ENCODE measurements around the gene LRRC56. TPM values are rescaled to one million over a fixed set of nuclear protein-coding genes. Genes with fewer than 3 reads are reported as not detected.
A peak's percentile ranks its signal among the peaks of the same experiment; 100 is the strongest.

Gene LRRC56
- total and polyA plus RNA-seq, 11 donors, result 0.07 to 0.35 (median 0.20) TPM; not detected in 2

DNA sequence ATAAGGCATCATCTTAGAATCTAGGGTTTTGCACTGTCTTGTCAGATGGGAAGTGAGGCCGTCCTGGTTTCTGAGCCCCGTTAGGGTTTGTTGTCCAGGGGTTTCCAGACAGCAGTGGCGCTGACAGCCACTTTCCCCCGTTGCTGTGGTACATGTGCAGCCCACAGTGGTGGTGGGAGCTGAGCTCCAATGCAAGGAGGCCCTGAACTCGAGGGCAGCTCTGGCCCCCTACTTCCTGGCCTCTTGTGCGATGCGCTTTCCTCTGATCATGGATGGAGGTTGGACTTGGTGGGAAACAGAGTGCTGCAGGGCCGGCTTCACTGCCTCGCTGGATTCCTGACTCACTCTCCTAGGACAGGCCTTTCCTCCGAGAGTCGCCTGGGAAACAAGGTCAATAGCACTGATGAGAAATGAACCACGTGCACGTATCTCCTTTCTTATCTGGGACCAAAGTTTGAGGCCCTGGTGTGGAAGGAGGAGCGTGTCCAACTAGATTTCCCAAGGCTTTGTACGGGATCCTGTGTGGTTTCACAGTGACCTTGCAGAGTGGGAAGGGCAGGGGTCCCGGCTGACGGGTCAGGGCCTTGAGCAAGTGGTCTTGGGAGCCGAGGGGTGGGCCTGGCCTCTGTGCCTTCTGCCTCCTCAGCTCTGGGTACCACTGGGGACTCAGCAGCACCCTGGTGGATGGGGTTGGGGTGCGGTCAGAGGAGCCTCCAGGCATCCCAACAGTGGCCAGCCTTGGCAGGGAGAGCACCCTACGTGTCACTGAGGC is 42.7 kb downstream of the LRRC56 start:
- ATAC-seq, result no peak
- Histone ChIP-seq H3K36me3 (peaks cover 0 to 36% (median 32%) of the 10 kb centered on the region in 9 donors), H3K9me3 (no peaks in the 10 kb centered on the region), H3K27ac (peak overlapping the region in 3 of 12 donors; percentile 0 to 35 (median 8)), H3K4me3 (no peak overlapping the region), H3K4me1 (peaks cover 18 to 58% (median 42%) of the 10 kb centered on the region in 12 donors), H3K27me3 (no peaks in the 10 kb centered on the region)
- 51 to 63% (median 61%) methylated on average over 17 to 20 of the region's 20 CpGs for WGBS, 4 donors
- DNase-seq, result peak in 1 of 5 donors; percentile 51
- no peak for TF ChIP-seq POLR2A (IDR thresholded peaks at IDR 0.05)
- intact Hi-C loops (cut with DNase I), result loop anchor here in 2 of 10 donors (5.0 kb wide), 2 partner anchors 32 to 37 kb away; partner anchors contain the start of gene IRF7 (in 1 of the 2)

DNA sequence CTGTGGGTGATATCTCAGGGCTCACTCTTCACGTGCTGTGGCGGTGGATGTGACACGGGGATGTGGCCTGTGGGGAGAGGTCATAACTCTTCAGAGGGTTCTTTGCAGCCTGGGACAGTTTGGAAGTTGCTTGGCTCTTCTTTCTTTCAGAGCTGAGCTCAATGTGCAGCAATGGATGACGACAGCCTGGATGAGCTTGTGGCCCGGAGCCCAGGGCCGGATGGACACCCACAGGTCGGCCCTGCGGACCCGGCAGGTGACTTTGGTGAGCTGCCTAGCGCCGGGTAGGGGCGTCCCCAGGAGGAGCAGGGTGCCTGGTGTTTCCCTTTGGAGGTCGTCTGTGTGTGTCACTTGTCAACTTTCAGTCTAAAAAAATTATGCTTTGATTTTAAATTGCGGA is 44.0 kb downstream of the LRRC56 start:
- Histone ChIP-seq H3K4me1 (peaks cover 17 to 52% (median 38%) of the 10 kb centered on the region in 12 donors), H3K9me3 (no peaks in the 10 kb centered on the region)
- ATAC-seq, result peak in 1 of 4 donors; percentile 34

DNA sequence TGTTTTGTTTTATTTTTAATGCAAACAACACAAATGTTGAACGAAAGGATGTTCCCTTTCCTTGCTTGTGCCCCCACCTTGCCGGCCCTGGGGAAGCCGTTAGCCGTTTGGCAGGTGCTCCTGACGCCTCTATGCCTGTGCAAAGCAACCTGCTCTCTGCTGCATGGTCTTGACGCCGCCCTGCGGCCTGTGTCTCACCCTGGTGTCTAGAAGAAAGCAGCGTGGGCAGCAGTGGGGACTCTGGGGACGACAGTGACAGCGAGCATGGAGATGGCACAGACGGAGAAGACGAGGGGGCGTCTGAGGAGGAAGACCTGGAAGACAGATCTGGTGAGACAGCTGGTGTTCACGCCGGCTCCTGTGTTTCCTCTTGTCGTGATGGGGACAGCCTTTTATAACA is 44.4 kb downstream of the LRRC56 start:
- TF ChIP-seq, protein P1, sequence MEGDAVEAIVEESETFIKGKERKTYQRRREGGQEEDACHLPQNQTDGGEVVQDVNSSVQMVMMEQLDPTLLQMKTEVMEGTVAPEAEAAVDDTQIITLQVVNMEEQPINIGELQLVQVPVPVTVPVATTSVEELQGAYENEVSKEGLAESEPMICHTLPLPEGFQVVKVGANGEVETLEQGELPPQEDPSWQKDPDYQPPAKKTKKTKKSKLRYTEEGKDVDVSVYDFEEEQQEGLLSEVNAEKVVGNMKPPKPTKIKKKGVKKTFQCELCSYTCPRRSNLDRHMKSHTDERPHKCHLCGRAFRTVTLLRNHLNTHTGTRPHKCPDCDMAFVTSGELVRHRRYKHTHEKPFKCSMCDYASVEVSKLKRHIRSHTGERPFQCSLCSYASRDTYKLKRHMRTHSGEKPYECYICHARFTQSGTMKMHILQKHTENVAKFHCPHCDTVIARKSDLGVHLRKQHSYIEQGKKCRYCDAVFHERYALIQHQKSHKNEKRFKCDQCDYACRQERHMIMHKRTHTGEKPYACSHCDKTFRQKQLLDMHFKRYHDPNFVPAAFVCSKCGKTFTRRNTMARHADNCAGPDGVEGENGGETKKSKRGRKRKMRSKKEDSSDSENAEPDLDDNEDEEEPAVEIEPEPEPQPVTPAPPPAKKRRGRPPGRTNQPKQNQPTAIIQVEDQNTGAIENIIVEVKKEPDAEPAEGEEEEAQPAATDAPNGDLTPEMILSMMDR (IDR thresholded peaks at IDR 0.05), result no peak
- no peak for TF ChIP-seq POLR2A (IDR thresholded peaks at IDR 0.05)
- Histone ChIP-seq H3K4me3 (no peak overlapping the region), H3K27ac (peak overlapping the region in 1 of 12 donors; percentile 35), H3K4me1 (peaks cover 17 to 52% (median 38%) of the 10 kb centered on the region in 12 donors), H3K9me3 (no peaks in the 10 kb centered on the region), H3K36me3 (peaks cover 0 to 47% (median 42%) of the 10 kb centered on the region in 9 donors), H3K27me3 (no peaks in the 10 kb centered on the region)
- no peak for ATAC-seq
- WGBS, 4 donors, result 73 to 76% (median 76%) methylated on average over 17 of the region's 17 CpGs
- peak in 1 of 5 donors; percentile 51 for DNase-seq
- intact Hi-C loops (cut with DNase I), result no loop called here

More for the DNA sequence above, 44.0 kb downstream of the LRRC56 start:
- DNase-seq, result no peak
- TF ChIP-seq, protein P1 (IDR thresholded peaks at IDR 0.05), result no peak
- no peak for TF ChIP-seq POLR2A (IDR thresholded peaks at IDR 0.05)
- H3K27me3 ChIP-seq, result no peaks in the 10 kb centered on the region
- intact Hi-C loops (cut with DNase I), result no loop called here
- peak overlapping the region in 1 of 12 donors; percentile 35 for H3K27ac ChIP-seq
- WGBS, 4 donors, result 51 to 65% (median 60%) methylated on average over 14 of the region's 14 CpGs
- H3K4me3 ChIP-seq, result no peak overlapping the region
- H3K36me3 ChIP-seq, result peaks cover 0 to 43% (median 40%) of the 10 kb centered on the region in 9 donors

DNA sequence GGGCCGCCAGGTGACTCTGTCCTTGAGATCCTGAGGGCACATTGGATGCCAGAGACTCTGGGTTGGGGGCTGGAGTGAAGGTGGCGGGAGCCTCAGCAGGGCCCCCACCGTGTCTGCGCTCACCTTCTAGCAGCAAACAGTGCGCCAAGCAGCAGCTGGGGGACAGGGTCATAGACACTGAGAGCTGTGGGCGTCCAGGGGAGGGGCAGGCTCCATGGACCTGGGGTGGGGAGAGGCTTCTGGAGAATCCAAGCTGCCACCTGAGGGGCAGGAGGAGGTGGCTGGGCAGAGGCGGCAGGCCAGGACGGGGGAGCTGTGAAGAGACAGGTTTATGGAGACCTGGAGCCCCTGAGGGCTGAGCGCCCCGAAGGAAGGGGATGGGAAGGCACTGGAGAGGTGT is 47.0 kb downstream of the LRRC56 start:
- Histone ChIP-seq H3K4me3 (no peak overlapping the region), H3K27ac (no peak overlapping the region), H3K27me3 (no peaks in the 10 kb centered on the region), H3K9me3 (no peaks in the 10 kb centered on the region), H3K4me1 (peaks cover 6 to 30% (median 19%) of the 10 kb centered on the region in 12 donors), H3K36me3 (peaks cover 0 to 72% (median 66%) of the 10 kb centered on the region in 9 donors)
- 94 to 99% (median 96%) methylated on average over 6 to 10 of the region's 10 CpGs for WGBS, 4 donors
- intact Hi-C loops (cut with DNase I), result no loop called here
- DNase-seq (no peak), ATAC-seq (no peak)
- TF ChIP-seq, protein P1 (IDR thresholded peaks at IDR 0.05), result no peak
- TF ChIP-seq POLR2A (IDR thresholded peaks at IDR 0.05), result no peak

Data from heart left ventricle (tissue), 16 donors.